Esophagus muscularis mucosa (tissue), 3 donors: ENCODE data around the gene PITX1.

Experiments
- POLR2A ChIP-seq: fragments of 450-650 bp; IDR thresholded peaks from one replicate; pipeline ENCODE4 v1.6.1; 2017; ENCODE audit warnings: antibody characterized with exemption, moderate library complexity, mild to moderate bottlenecking, low read depth
- POLR2AphosphoS5 ChIP-seq, 2 donors: sonication (generic); formaldehyde crosslinking; IDR thresholded peaks; one replicate each; pipeline ENCODE4 v1.6.1; 2017; ENCODE audit warnings: antibody characterized with exemption in 2 of 2
- TF ChIP-seq, protein P1 (sequence below), 3 experiments: fragments of 200-600 bp in 2 of 3; fragments of 450-650 bp in 1 of 3; sonication (generic) in 2 of 3; IDR thresholded peaks; one replicate each; pipeline ENCODE4 v1.5.1; 2017 to 2019; ENCODE audit warnings: antibody characterized with exemption in 3 of 3, mild to moderate bottlenecking in 2 of 3, moderate library complexity in 1 of 3

DNA sequence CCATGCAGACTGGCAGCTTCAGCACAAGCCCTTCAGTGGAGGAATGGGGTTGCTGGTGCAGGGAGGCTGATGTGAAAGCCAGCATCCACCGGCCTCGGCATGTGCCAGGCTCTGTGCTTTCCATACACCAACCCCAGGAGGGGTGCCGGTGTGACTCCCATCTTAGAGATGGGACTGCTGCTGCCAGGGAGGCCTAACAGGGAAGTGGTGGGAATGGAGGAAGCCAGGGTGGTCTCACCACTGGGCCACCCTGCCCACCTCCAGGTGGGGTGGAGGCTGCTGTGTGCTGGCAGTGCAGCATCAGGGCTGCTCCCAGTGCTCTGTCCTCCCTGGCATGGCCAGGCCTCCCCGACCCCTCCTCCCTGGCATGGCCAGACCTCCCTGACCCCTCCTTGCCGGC, 32.8 kb upstream of the PITX1 start:
- TF ChIP-seq POLR2A (no peak), POLR2AphosphoS5 (IDR thresholded peaks at IDR 0.05) (no peak)
- TF ChIP-seq, protein P1, sequence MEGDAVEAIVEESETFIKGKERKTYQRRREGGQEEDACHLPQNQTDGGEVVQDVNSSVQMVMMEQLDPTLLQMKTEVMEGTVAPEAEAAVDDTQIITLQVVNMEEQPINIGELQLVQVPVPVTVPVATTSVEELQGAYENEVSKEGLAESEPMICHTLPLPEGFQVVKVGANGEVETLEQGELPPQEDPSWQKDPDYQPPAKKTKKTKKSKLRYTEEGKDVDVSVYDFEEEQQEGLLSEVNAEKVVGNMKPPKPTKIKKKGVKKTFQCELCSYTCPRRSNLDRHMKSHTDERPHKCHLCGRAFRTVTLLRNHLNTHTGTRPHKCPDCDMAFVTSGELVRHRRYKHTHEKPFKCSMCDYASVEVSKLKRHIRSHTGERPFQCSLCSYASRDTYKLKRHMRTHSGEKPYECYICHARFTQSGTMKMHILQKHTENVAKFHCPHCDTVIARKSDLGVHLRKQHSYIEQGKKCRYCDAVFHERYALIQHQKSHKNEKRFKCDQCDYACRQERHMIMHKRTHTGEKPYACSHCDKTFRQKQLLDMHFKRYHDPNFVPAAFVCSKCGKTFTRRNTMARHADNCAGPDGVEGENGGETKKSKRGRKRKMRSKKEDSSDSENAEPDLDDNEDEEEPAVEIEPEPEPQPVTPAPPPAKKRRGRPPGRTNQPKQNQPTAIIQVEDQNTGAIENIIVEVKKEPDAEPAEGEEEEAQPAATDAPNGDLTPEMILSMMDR (IDR thresholded peaks at IDR 0.05) = no peak
